SK-N-SH (cell line): ENCODE measurements around the gene CFAP92. TPM values are rescaled to one million over a fixed set of nuclear protein-coding genes. Genes with fewer than 3 reads are reported as not detected.

ENCODE experiments used
- CTCF ChIA-PET: fragments of 300-600, 350-600 bp; formaldehyde crosslinking; extraction: SDS; loops from one replicate; lab custom pipeline; 2021; lab: Yijun Ruan, JAX
- POLR2A ChIA-PET: fragments of 350-600 bp; sonication (Branson Sonifier 250); formaldehyde crosslinking; extraction: SDS; loops from one replicate; lab custom pipeline; 2020; ENCODE audit warnings: antibody characterized with exemption, inconsistent platforms; lab: Yijun Ruan, JAX
- DNase-seq: peaks from one replicate; pipeline ENCODE4 v3.0.0; 2012
- H2AFZ ChIP-seq: fragments of 200-600 bp; sonication (generic); 2 replicates; pipeline ENCODE4 v1.8.1; 2016; ENCODE audit warnings: antibody characterized with exemption, mild to moderate bottlenecking, low read depth
- H3F3A ChIP-seq: fragments of 200-600 bp; sonication (generic); replicated peaks from 2 replicates; pipeline ENCODE3; 2016; ENCODE audit warnings: antibody characterized with exemption, mild to moderate bottlenecking; ENCODE audit not compliant: insufficient read depth
- H3K27ac ChIP-seq, 2 experiments: fragments of 200-500 bp in 1 of 2; fragments of 200-600 bp in 1 of 2; sonication (Bioruptor generic) in 1 of 2; sonication (generic), shearing (Covaris generic) in 1 of 2; 2 replicates each; pipeline versions ENCODE4 v1.5.1 to v1.6.1; 2014 to 2016; ENCODE audit warnings: low read depth in 2 of 2, inconsistent platforms in 1 of 2, low read length in 1 of 2, mild to moderate bottlenecking in 1 of 2, mixed read lengths in 1 of 2
- H3K27me3 ChIP-seq: fragments of 200-600 bp; sonication (generic), shearing (Covaris generic); 2 replicates; pipeline ENCODE4 v1.6.1; 2016; ENCODE audit warnings: mixed run types; ENCODE audit not compliant: insufficient read depth
- H3K36me3 ChIP-seq, 2 experiments: fragments of 200-500 bp in 1 of 2; fragments of 200-600 bp in 1 of 2; sonication (Bioruptor generic) in 1 of 2; sonication (generic) in 1 of 2; replicated peaks in 1 of 2; 2 replicates each; pipeline versions ENCODE3 to v1.5.1; 2014 to 2016; ENCODE audit warnings: low read length in 1 of 2, mild to moderate bottlenecking in 1 of 2; ENCODE audit not compliant: insufficient read depth in 2 of 2, control insufficient read depth in 1 of 2
- H3K4me1 ChIP-seq, 2 experiments: fragments of 200-500 bp in 1 of 2; fragments of 200-600 bp in 1 of 2; sonication (Bioruptor generic) in 1 of 2; sonication (generic), shearing (Covaris generic) in 1 of 2; 2 replicates each; pipeline versions ENCODE4 v1.5.1 to v1.6.1; 2014 to 2016; ENCODE audit warnings: low read depth in 1 of 2, low read length in 1 of 2, mixed run types in 1 of 2; ENCODE audit not compliant: insufficient read depth in 2 of 2, control insufficient read depth in 1 of 2
- H3K4me2 ChIP-seq: fragments of 200-600 bp; sonication (generic), shearing (Covaris generic); 2 replicates; pipeline ENCODE4 v1.6.1; 2017; ENCODE audit warnings: mixed run types
- H3K4me3 ChIP-seq, 2 experiments: fragments of 200-500 bp in 1 of 2; fragments of 200-600 bp in 1 of 2; sonication (Bioruptor generic) in 1 of 2; sonication (generic), shearing (Covaris generic) in 1 of 2; 2 replicates each; pipeline versions ENCODE4 v1.5.1 to v1.8.1; 2014 to 2016; ENCODE audit warnings: low read depth in 2 of 2, inconsistent platforms in 1 of 2, low read length in 1 of 2, mild to moderate bottlenecking in 1 of 2, mixed read lengths in 1 of 2, moderate library complexity in 1 of 2
- H3K79me2 ChIP-seq: fragments of 200-600 bp; sonication (generic); 2 replicates; pipeline ENCODE4 v1.8.1; 2017; ENCODE audit warnings: mild to moderate bottlenecking; ENCODE audit not compliant: insufficient read depth
- H3K9ac ChIP-seq: fragments of 200-600 bp; sonication (generic); 2 replicates; pipeline ENCODE4 v1.6.1; 2017; ENCODE audit warnings: mixed run types
- H3K9me2 ChIP-seq: fragments of 200-600 bp; sonication (generic); 2 replicates; pipeline ENCODE4 v1.6.1; 2017; ENCODE audit warnings: mixed run types
- H3K9me3 ChIP-seq: fragments of 200-600 bp; sonication (generic); 2 replicates; pipeline ENCODE4 v1.6.1; 2017; ENCODE audit warnings: mixed run types, mild to moderate bottlenecking, moderate library complexity
- H4K20me1 ChIP-seq: fragments of 200-600 bp; sonication (generic); 2 replicates; pipeline ENCODE4 v1.6.1; 2017; ENCODE audit warnings: mild to moderate bottlenecking, mixed run types; ENCODE audit not compliant: insufficient read depth
- ELF1 ChIP-seq: IDR thresholded peaks from 2 replicates; pipeline ENCODE4 v1.4.0; 2012
- EP300 ChIP-seq, 2 experiments: IDR thresholded peaks; 2 replicates each; pipeline versions ENCODE4 v1.4.0 to v1.6.1; 2012; ENCODE audit warnings: borderline replicate concordance in 1 of 2, low read depth in 1 of 2, low read length in 1 of 2
- FOXM1 ChIP-seq: IDR thresholded peaks from 2 replicates; pipeline ENCODE4 v1.4.0; 2012; ENCODE audit warnings: low read depth, mild to moderate bottlenecking
- IRF3 ChIP-seq: fragments of 150-350 bp; IDR thresholded peaks from 2 replicates; pipeline ENCODE4 v1.6.1; 2016; ENCODE audit warnings: mild to moderate bottlenecking, low read depth, low read length
- NFIC ChIP-seq: IDR thresholded peaks from 2 replicates; pipeline ENCODE4 v1.4.0; 2012; ENCODE audit warnings: borderline replicate concordance
- PBX3 ChIP-seq: IDR thresholded peaks from 2 replicates; pipeline ENCODE4; 2012
- REST ChIP-seq: IDR thresholded peaks from 2 replicates; pipeline ENCODE4 v1.6.1; 2012; ENCODE audit warnings: mild to moderate bottlenecking, low read depth, low read length, moderate library complexity
- RXRA ChIP-seq: IDR thresholded peaks from 2 replicates; pipeline ENCODE4 v1.4.0; 2012; ENCODE audit warnings: low read depth, mild to moderate bottlenecking, borderline replicate concordance
- TCF12 ChIP-seq: IDR thresholded peaks from 2 replicates; pipeline ENCODE4 v1.4.0; 2012
- TEAD4 ChIP-seq: IDR thresholded peaks from 2 replicates; pipeline ENCODE4 v1.4.0; 2012; ENCODE audit warnings: mild to moderate bottlenecking, borderline replicate concordance; ENCODE audit not compliant: insufficient read depth
- USF2 ChIP-seq: fragments of 150-350 bp; IDR thresholded peaks from 2 replicates; pipeline ENCODE4 v1.6.1; 2017; ENCODE audit warnings: antibody characterized with exemption, low read length, low read depth, borderline replicate concordance
- YY1 ChIP-seq: IDR thresholded peaks from 2 replicates; pipeline ENCODE4 v1.4.0; 2012; ENCODE audit warnings: low read depth, mild to moderate bottlenecking
- ZBTB33 ChIP-seq: IDR thresholded peaks from 2 replicates; pipeline ENCODE4 v1.4.0; 2012; ENCODE audit warnings: low read depth, borderline replicate concordance
- WGBS: methylation state at CpG from one replicate; pipeline ENCODE4 v1.1.6; 2017; ENCODE audit warnings: low lambda C conversion rate; 5-methylcytosine and 5-hydroxymethylcytosine counted together
- polyA plus RNA-seq, 3 experiments: library from polyadenylated mRNA; depleted of rRNA; stranded (reverse); fragments of >200 nt; gene quantifications; 2 replicates each; pipeline ENCODE4 v1.2.3, GENCODE V29; 2012

Gene CFAP92
- polyA plus RNA-seq, 1 of the 3 experiments (the other 2 are of a cell fraction): not detected

GRCh38 chr3:129032716-129033115 is 38.8 kb upstream of the CFAP92 start:
- CTCF ChIA-PET: interaction anchor here (1.5 to 3.7 kb wide), 2 partner anchors 19 to 21 kb away, joined by 4 to 18 read pairs; no protein-coding TSS in a partner anchor

More at GRCh38 chr3:129032716-129033115, 38.8 kb upstream of the CFAP92 start:
- WGBS: 85% methylated on average over 11 of the region's 14 CpGs
- H3K9ac ChIP-seq: no peak overlapping the region
- peaks cover 4% of the 10 kb centered on the region for H3F3A ChIP-seq
- no peaks in the 10 kb centered on the region for H3K27me3 ChIP-seq
- H2AFZ ChIP-seq: no peak overlapping the region
- no peaks in the 10 kb centered on the region for H3K79me2 ChIP-seq
- no peaks in the 10 kb centered on the region for H3K9me3 ChIP-seq
- TF ChIP-seq YY1 (no peak), TEAD4 (no peak), PBX3 (no peak), FOXM1 (no peak), RXRA (no peak), REST (no peak), ELF1 (no peak), USF2 (no peak), TCF12 (no peak), IRF3 (no peak), ZBTB33 (no peak), EP300 (IDR thresholded peaks at IDR 0.05; ENCODE audit: borderline replicate concordance in 1 of 2, low read depth in 1 of 2, low read length in 1 of 2) (no peak), NFIC (no peak)
- no peak overlapping the region for H3K27ac ChIP-seq
- H3K9me2 ChIP-seq: no peaks in the 10 kb centered on the region
- no peaks in the 10 kb centered on the region for H4K20me1 ChIP-seq
- H3K4me1 ChIP-seq: no peaks in the 10 kb centered on the region
- no peak overlapping the region for H3K4me2 ChIP-seq
- H3K36me3 ChIP-seq: no peaks in the 10 kb centered on the region
- no peak overlapping the region for H3K4me3 ChIP-seq
- DNase-seq: no peak
- POLR2A ChIA-PET: no interaction called here
